ENCODE results near the gene AMMECR1L. TPM values are rescaled to one million over a fixed set of nuclear protein-coding genes. Genes with fewer than 3 reads are reported as not detected.
A peak's percentile ranks its signal among the peaks of the same experiment; 100 is the strongest.

Gene AMMECR1L
- total and polyA plus RNA-seq, 2 of the 13 experiments (the other 11 are each of a cell fraction or from before 2014, with no cell fraction given) = 9.1 to 14.2 TPM

GRCh38 chr2:127820080-127820668 lies 65.6 kb downstream of the AMMECR1L start (continued):
- TF ChIP-seq ZNF280D (CRISPR knock-in tag; IDR thresholded peaks at IDR 0.05) (peak; percentile 83; the same call in 1 of the 2 replicates), MXD4 (CRISPR knock-in tag; IDR thresholded peaks at IDR 0.05) (no peak), CEBPZ (IDR thresholded peaks at IDR 0.05; ENCODE audit: low read length) (0 out of 2 replicates have a peak, but pooled peaks have one; percentile 31), RAD21 (CRISPR knock-in tag; IDR thresholded peaks at IDR 0.05) (no peak), ZNF616 (CRISPR knock-in tag; IDR thresholded peaks at IDR 0.05; ENCODE audit: low read depth) (peak; percentile 100), BCL3 (CRISPR knock-in tag; IDR thresholded peaks at IDR 0.05) (no peak), GPBP1L1 (CRISPR knock-in tag; IDR thresholded peaks at IDR 0.05) (no peak), ARID2 (CRISPR knock-in tag; IDR thresholded peaks at IDR 0.05; ENCODE audit: borderline replicate concordance) (no peak), BRD4 (CRISPR knock-in tag; IDR thresholded peaks at IDR 0.05) (no peak), POLR2AphosphoS2 (IDR thresholded peaks at IDR 0.05; ENCODE audit: low read depth, low read length) (no peak), ZNF83 (CRISPR knock-in tag; IDR thresholded peaks at IDR 0.05; ENCODE audit: borderline replicate concordance) (no peak), SRSF1 (optimal IDR thresholded peaks at IDR 0.05; ENCODE audit: low read depth, low read length) (no peak), CSRNP2 (CRISPR knock-in tag; conservative IDR thresholded peaks at IDR 0.05; ENCODE audit: low read depth) (no peak), NCOA2 (CRISPR knock-in tag; IDR thresholded peaks at IDR 0.05) (no peak), ATAD3A (CRISPR knock-in tag; IDR thresholded peaks at IDR 0.05) (no peak), ZNF280B (CRISPR knock-in tag; IDR thresholded peaks at IDR 0.05; ENCODE audit: borderline replicate concordance) (peak; percentile 63; the same call in 1 of the 2 replicates)

All from HepG2 (cell line).